DND-41 (cell line): ENCODE results near the gene ARRB1.

Source experiments
- ATAC-seq: fragments of 200-7000 bp; cut with Tn5 transposase; 3 replicates; pipeline ENCODE4 v1.9.1; 2021; ENCODE audit warnings: low read depth; ENCODE audit not compliant: insufficient read depth
- DNase-seq: peaks from one replicate; pipeline ENCODE4 v3.0.0-alpha.2; 2020
- H2AFZ ChIP-seq: 2 replicates; pipeline ENCODE4 v1.6.0; 2012; ENCODE audit warnings: low read depth, low read length
- H3K27ac ChIP-seq: 2 replicates; pipeline ENCODE4 v1.5.1; 2012; ENCODE audit warnings: low read length, inconsistent platforms
- H3K27me3 ChIP-seq: fragments of 200-600 bp; sonication (generic); 2 replicates; pipeline ENCODE4 v1.6.0; 2012; ENCODE audit warnings: low read length, mild to moderate bottlenecking, inconsistent platforms; ENCODE audit not compliant: insufficient read depth, poor library complexity
- H3K36me3 ChIP-seq: 2 replicates; pipeline ENCODE4 v1.5.1; 2012; ENCODE audit warnings: low read length, inconsistent platforms; ENCODE audit not compliant: insufficient read depth
- H3K4me1 ChIP-seq: 2 replicates; pipeline ENCODE4 v1.5.1; 2012; ENCODE audit warnings: mild to moderate bottlenecking, low read length; ENCODE audit not compliant: insufficient read depth
- H3K4me2 ChIP-seq: 2 replicates; pipeline ENCODE4 v1.6.0; 2012; ENCODE audit warnings: mild to moderate bottlenecking, moderate library complexity, low read length, inconsistent platforms; ENCODE audit not compliant: insufficient read depth
- H3K4me3 ChIP-seq, 2 experiments: fragments of 200-600 bp in 1 of 2; shearing (Covaris generic) in 1 of 2; 2 replicates each; pipeline ENCODE4 v1.5.1; 2012 to 2016; ENCODE audit warnings: inconsistent platforms in 2 of 2, low read length in 2 of 2, mild to moderate bottlenecking in 2 of 2, low read depth in 1 of 2, moderate library complexity in 1 of 2
- H3K79me2 ChIP-seq: 2 replicates; pipeline ENCODE4 v1.6.0; 2012; ENCODE audit warnings: low read length, inconsistent platforms; ENCODE audit not compliant: insufficient read depth
- H3K9ac ChIP-seq: 2 replicates; pipeline ENCODE4 v1.6.0; 2012; ENCODE audit warnings: low read depth, mild to moderate bottlenecking, inconsistent platforms, low read length, moderate library complexity
- H3K9me3 ChIP-seq: 2 replicates; pipeline ENCODE4 v1.5.1; 2012; ENCODE audit warnings: low read length, moderate library complexity, mild to moderate bottlenecking, inconsistent platforms; ENCODE audit not compliant: insufficient read depth, severe bottlenecking
- H4K20me1 ChIP-seq: 2 replicates; pipeline ENCODE4 v1.6.0; 2012; ENCODE audit warnings: low read length; ENCODE audit not compliant: insufficient read depth
- CTCF ChIP-seq: IDR thresholded peaks from 2 replicates; pipeline ENCODE4 v1.5.1; 2012; ENCODE audit warnings: borderline replicate concordance, low read length, moderate library complexity, mild to moderate bottlenecking; ENCODE audit not compliant: poor library complexity, severe bottlenecking; ENCODE audit errors: extremely low read depth
- EZH2 ChIP-seq: IDR thresholded peaks from 3 replicates; pipeline ENCODE4 v1.6.1; 2012; ENCODE audit warnings: borderline replicate concordance, low read depth, mild to moderate bottlenecking, moderate library complexity, low read length, inconsistent platforms; ENCODE audit not compliant: severe bottlenecking

The ARRB1 gene

GRCh38 chr11:75225794-75226193, 125.7 kb downstream of the ARRB1 start:
- ATAC-seq: no peak
- H3K4me2 ChIP-seq: no peak overlapping the region
- no peak overlapping the region for H2AFZ ChIP-seq
- H3K27me3 ChIP-seq: no peaks in the 10 kb centered on the region
- H3K79me2 ChIP-seq: no peaks in the 10 kb centered on the region
- no peak overlapping the region for H3K27ac ChIP-seq
- no peak overlapping the region for H3K9ac ChIP-seq
- 0 out of 2 replicates have a peak, but pooled peaks cover 4% of the 10 kb centered on the region for H4K20me1 ChIP-seq
- H3K36me3 ChIP-seq: no peaks in the 10 kb centered on the region
- no peaks in the 10 kb centered on the region for H3K9me3 ChIP-seq
- TF ChIP-seq CTCF: no peak
- no peak for TF ChIP-seq EZH2
- no peaks in the 10 kb centered on the region for H3K4me1 ChIP-seq
- no peak overlapping the region for H3K4me3 ChIP-seq
- no peak for DNase-seq

GRCh38 chr11:75223954-75224643, 127.4 kb downstream of the ARRB1 start:
- Histone ChIP-seq H4K20me1 (no peaks in the 10 kb centered on the region), H3K4me3 (no peak overlapping the region), H3K27me3 (no peaks in the 10 kb centered on the region), H3K4me2 (no peak overlapping the region), H3K9ac (no peak overlapping the region), H3K27ac (no peak overlapping the region), H3K4me1 (no peaks in the 10 kb centered on the region), H3K36me3 (no peaks in the 10 kb centered on the region), H3K79me2 (no peaks in the 10 kb centered on the region), H2AFZ (no peak overlapping the region), H3K9me3 (no peaks in the 10 kb centered on the region)
- DNase-seq: no peak
- no peak for ATAC-seq
- TF ChIP-seq CTCF (peak; percentile 5), EZH2 (no peak)

GRCh38 chr11:75219869-75220268, 131.6 kb downstream of the ARRB1 start:
- Histone ChIP-seq H3K79me2 (no peaks in the 10 kb centered on the region), H3K36me3 (no peaks in the 10 kb centered on the region), H2AFZ (no peak overlapping the region), H3K4me3 (no peak overlapping the region), H3K4me1 (no peaks in the 10 kb centered on the region), H3K4me2 (no peak overlapping the region), H3K9ac (no peak overlapping the region), H3K27ac (no peak overlapping the region), H3K9me3 (no peaks in the 10 kb centered on the region), H4K20me1 (no peaks in the 10 kb centered on the region), H3K27me3 (no peaks in the 10 kb centered on the region)
- DNase-seq (no peak), ATAC-seq (no peak)
- TF ChIP-seq EZH2 (no peak), CTCF (no peak)
